Fibroblast of pulmonary artery (primary cell): ENCODE measurements around the gene ACSM6.

Experiments used
- DNase-seq: peaks from one replicate; pipeline ENCODE4 v3.0.0-alpha.2; 2010; ENCODE audit warnings: low read depth
- H3K4me3 ChIP-seq: replicated peaks from 2 replicates; pipeline ENCODE4 v1.5.1; 2011; ENCODE audit warnings: low read depth, mild to moderate bottlenecking, control low read depth, low read length, moderate library complexity
- TF ChIP-seq, protein P1 (sequence below): IDR thresholded peaks from 2 replicates; pipeline ENCODE4 v1.5.1; 2011; ENCODE audit warnings: mild to moderate bottlenecking, control low read depth, low read length, inconsistent platforms; ENCODE audit errors: missing control alignments

The ACSM6 gene

GRCh38 chr10:95260909-95261552 lies 67.0 kb downstream of the ACSM6 start:
- H3K4me3 ChIP-seq = no peak overlapping the region
- TF ChIP-seq, protein P1, sequence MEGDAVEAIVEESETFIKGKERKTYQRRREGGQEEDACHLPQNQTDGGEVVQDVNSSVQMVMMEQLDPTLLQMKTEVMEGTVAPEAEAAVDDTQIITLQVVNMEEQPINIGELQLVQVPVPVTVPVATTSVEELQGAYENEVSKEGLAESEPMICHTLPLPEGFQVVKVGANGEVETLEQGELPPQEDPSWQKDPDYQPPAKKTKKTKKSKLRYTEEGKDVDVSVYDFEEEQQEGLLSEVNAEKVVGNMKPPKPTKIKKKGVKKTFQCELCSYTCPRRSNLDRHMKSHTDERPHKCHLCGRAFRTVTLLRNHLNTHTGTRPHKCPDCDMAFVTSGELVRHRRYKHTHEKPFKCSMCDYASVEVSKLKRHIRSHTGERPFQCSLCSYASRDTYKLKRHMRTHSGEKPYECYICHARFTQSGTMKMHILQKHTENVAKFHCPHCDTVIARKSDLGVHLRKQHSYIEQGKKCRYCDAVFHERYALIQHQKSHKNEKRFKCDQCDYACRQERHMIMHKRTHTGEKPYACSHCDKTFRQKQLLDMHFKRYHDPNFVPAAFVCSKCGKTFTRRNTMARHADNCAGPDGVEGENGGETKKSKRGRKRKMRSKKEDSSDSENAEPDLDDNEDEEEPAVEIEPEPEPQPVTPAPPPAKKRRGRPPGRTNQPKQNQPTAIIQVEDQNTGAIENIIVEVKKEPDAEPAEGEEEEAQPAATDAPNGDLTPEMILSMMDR = no peak
- peak; percentile 52 for DNase-seq

DNA sequence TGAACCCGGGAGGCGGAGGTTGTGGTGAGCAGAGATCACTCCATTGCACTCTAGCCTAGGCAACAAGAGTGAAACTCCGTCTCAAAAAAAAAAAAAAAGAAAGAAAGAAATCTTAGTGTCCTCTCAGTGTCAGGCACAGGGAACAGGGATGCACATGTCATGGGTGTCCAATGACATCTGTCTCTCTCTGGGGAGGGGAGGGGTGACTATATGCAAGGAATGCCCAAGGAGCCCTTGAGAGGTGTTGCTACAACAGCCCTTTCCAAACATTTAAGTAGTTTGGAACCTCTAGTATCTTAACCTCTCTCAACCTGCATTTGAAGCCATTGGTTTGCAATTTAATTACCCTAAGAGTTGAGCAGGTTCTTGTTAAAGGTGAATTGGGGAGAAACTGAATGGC lies 67.9 kb downstream of the ACSM6 start:
- H3K4me3 ChIP-seq = no peak overlapping the region
- TF ChIP-seq, protein P1 = no peak
- no peak for DNase-seq

GRCh38 chr10:95262763-95263518 lies 68.9 kb downstream of the ACSM6 start:
- DNase-seq = no peak
- TF ChIP-seq, protein P1 = no peak
- no peak overlapping the region for H3K4me3 ChIP-seq

DNA sequence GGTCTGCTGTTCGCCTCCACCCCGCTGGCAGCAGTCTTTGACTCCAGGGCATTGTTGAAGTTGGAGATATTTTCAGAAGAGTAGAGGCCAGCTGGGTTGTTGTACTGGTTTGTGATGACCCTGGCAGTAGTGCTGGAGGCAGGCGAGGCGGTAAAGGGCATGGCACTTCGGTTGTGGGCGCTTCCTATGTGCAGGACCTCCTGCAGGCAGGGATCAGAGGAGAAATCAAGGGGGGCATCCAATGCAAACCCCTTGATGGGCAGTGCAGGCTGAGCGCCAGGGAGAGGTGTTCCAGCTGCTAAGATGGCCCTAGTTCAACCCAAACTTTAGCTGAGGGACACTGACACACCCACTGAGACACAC lies 69.8 kb downstream of the ACSM6 start:
- no peak overlapping the region for H3K4me3 ChIP-seq
- no peak for DNase-seq
- TF ChIP-seq, protein P1 = no peak

DNA sequence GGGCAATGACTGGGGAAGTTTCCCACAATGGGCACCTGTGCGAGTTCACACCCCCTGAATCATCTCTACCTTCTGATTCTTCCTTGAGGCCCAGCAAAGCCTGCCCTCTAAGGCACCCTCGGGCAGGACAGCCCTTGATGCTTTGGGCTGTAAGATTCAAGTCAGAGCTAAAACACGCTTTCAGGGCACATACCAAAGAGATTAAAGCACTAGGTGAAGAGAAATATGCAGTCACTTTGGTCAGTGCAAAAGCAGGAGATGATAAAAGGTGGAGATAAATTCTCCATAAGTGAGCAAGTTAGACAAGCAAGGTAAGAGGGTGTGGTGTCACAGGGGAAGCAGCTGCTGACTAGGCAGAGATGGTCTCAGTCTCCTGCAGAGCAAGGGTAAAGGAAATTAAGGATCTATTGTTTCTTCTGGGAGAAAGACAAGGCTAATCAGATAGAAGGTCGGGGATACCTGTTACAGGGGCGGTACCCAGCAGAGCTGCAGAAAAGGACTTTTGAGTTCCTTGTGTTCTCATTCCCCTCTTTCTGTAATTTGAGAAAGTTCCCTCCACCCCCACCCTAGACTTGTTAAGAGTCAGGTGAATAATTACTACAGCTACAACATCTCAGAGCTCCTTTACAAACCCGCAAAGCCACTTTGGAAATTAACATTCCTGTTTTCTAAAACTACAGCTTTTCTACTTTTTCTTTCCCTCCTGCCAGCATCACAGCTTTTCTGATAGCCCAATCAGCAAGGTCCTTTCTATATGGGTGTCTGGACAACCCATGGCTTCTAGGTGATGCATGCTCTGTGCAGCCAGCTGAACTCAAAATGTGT lies 70.4 kb downstream of the ACSM6 start:
- TF ChIP-seq, protein P1 = no peak
- no peak for DNase-seq
- H3K4me3 ChIP-seq = no peak overlapping the region

DNA sequence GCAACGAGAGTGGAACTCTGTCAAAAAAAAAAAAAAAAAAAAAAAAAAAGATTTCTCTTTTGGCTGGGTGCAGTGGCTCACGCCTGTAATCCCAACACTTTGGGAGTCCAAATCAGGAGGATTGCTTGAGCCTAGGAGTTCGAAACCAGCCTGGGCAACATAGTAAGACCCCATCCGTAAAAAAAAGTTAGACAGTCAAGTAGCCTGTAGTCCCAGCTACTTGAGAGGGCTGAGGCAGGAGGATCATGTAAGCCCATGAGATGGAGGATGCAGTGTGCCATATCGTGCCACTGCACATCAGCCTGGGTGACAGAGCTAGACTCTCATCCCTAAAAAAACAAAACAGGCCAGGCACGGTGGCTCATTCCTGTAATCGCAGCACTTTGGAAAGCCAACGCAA lies 71.5 kb downstream of the ACSM6 start:
- TF ChIP-seq, protein P1 = no peak
- no peak overlapping the region for H3K4me3 ChIP-seq
- no peak for DNase-seq
